GM03348 (cell line): Measurements from ENCODE around the gene ANKRD23.
A peak's percentile ranks its signal among the peaks of the same experiment; 100 is the strongest.

ENCODE experiments used
- DNase-seq: peaks from one replicate; pipeline ENCODE4 v3.0.0; 2012; ENCODE audit warnings: low spot score

ANKRD23 gene

DNA sequence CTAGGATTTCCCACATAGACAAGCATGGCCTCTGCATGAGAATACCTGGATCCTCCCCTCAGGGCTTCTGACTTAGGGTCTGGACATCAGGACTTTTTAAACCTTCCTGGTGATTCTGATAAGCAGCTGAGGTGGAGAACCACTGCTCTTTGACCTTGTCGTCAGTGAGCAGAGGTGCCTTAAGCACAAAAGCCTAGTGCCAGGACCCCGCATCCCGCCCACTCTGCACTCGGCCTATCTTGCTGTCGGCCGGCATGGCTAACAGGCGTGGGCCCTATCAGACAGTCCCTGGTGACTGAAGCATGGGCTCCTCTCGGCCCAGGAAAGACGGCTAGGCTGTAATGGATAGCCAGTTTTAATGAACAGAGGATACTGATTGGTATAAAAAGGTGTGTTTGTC, 6.2 kb downstream of the ANKRD23 start:
- no peak for DNase-seq

DNA sequence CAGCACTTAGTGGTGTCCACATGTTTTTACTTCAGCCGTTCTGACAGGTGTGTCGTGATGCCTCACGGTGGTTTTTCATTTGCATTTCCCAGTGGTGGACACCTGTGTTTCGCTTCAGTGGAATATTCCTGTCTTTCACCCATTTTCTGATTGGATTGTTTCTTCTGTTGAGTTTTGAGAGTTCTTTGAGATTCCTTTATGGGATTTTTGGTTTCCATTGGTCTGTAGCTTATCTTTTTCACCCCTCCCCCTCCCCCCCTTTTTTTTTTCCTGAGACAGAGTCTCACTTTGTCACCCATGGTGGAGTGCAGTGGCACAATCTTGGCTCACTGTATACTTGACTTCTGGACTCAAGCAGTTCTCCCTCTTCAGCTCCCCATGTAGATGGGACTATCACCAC, 8.0 kb downstream of the ANKRD23 start:
- DNase-seq: no peak

DNA sequence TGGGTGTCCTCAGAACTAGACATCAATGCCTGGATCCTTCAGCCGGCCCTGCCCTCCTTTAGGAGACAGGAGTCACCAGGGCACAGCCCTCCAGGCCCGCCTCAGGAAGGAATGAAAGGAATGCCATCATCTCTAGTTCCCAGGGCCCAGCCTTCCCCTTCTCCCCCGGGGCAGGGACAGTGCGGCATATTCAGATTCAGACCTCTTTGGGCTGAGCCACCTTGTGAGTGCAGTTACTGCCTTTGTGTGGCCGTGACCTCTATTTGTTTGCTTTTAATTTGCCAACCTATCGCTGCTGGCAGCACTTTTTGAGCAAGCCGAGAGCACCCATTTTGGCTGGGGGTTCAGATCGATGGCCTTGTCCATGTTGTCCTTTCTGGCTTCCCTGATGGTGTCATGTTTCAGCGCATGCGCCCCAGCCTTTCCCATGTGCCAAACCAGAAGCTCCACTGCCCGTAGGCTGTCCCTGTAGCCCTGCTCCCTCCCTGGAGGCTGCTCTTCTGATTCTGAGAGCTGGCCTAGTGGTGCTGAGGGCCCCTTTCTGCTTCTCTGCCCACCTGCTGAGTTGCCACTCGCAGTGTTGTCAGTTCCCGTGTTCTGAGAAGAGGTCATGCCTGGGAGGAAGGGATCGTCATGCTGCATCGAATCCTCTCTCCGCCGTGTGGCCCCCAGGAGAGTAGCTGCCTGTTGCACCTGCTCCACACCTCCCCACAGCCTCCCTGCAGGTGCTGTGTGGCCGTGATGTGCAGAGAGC, 10.9 kb downstream of the ANKRD23 start:
- DNase-seq: peak; percentile 56

DNA sequence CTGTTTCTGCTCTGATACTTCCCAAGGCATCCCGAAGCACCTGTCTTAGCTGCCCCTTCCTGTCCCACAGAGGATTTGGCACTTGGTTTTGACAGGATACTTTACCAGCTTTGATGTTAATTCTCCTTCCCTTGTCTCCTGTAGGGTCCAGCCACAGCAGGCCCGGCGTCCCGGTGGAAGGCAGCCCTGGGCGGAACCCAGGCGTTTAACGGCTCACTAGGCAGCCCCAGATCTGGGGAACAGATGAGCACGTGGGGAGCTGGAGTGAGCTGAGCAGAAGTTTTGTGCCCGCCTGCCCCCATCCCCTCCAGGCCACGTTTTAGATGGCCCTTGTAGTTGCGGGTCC, 11.4 kb downstream of the ANKRD23 start:
- DNase-seq: no peak

DNA sequence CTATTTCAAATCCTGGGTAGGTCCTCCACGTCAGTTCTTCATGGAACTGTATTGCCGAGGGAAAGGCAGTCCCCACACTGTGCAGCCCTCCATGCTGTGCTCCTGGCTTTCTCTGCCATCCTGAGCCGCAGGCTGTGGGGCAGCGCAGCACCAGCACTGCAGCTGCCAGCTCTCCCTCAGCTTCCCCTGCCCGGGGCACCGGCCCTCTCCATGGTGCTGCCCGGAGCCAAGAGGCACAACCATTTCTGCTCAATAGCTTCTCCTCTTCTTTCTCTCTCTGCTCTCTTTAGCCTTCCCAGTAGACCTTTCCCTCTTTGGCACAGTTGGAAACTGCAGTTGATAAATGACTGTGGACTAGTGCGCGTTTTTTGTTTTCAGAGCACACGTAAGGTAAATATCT, 12.1 kb downstream of the ANKRD23 start:
- DNase-seq: no peak

DNA sequence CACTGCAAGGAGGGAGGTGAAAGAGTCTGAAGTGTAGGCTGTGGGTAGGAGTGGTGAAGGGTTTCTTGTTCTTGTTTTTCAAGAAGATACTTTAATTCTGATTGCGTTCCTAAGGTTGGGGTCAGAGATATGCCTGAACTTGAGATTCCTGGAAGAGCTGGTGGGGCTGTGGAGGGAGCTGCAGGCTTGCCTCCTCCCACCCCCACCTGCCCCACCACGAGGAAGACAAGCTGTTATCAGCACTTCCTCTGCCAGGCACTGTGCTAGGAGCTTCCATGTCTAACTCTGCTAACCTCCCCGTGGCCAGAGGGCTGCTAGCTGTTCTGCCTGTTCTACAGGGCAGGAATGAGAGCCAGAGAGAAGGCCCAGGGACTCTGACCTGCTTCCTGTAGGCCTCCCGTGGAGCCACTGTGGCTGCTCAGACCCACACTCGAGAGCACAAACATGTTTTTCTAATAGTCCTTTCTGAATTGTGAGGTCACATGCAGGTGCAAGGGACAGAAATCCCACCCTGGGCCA, 13.7 kb downstream of the ANKRD23 start:
- no peak for DNase-seq

DNA sequence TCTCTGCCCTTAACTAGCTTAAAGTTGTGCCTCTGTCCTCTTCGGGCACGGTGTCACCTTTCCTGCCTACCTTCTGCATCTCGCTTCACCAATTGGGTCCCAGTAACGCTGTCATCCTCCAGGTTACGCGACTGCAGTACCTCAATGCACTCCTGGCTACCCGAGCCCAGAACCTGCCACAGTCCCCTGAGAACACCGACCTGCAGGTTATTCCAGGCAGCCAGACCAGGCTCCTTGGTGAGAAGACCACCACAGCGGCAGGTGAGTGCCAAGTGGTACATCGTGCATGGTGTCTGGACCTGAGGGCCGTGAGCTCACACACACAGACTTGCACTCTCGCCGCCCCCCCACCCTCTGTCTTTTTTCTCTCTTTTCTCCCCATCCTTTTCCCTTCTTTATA, 14.9 kb downstream of the ANKRD23 start:
- DNase-seq: no peak

DNA sequence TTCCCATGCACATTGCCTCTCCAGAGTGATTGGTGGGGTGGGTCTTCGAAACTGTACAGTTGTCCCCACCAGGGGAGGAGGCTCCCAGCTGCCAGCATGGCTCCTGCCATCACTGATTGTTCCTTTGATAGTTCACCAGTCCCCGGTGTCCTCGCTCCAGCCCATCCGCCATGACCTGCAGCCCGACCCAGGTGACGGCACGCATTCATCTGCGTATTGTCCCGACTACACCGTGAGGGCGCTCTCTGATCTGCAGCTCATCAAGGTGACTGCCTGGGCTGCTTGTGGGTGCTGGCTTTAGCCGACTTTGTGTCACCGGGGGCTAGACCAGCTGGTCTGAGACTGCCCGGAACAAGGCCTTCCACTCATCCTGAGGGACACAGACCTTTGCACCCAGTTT, 15.4 kb downstream of the ANKRD23 start:
- DNase-seq: no peak

DNA sequence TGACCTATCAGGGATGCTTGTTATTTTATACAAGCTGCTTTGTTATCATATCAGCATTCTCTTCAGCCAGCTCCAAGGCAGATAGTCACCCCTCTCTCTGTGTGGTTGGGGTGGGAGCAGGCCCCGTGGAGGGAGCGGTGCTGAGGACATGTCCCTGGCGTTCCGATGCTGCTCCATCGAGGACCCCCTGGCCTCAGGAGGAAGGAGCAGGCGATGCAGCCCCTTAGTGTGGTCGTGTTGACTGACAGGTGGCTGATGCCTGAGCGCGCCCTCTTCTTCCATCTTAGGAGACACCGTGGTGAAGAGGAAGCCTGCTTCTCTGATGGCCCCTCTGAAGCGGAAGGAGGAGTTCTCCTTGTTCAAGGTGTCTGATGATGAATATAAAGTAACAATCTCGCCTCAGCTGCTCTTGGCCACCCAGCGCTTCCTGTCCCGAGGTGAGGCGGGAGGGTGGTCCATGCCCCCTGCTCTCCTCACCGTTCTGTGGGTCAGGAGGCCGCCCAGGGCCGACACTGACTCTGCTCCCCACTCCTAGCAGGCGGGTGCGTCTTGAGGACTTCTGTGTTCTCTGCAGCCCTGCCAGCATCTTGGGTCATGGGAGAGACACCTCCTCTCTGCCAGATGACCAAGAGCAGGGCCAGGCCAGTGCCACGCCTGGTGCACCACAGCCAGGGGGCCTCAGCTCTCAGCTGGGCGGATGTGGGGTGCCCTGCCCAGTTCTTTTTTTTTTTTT, 17.1 kb downstream of the ANKRD23 start:
- no peak for DNase-seq

DNA sequence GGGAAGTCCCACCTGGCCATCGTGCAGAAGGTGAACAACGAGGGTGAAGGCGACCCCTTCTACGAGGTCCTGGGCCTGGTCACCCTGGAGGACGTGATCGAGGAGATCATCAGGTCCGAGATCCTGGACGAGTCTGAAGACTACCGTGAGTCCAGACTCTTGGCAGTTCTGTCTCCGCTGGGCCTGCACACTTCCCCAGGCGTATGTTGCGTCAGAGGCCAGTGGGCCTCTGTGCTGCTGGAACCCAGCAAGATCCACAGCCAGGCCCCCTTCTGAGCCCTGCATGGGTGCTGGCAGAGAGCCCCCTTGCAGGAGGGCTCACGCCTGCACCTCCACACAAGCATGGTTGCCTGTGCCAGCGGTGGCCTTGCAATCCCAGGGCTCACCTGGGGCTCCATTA, 18.8 kb downstream of the ANKRD23 start:
- no peak for DNase-seq

DNA sequence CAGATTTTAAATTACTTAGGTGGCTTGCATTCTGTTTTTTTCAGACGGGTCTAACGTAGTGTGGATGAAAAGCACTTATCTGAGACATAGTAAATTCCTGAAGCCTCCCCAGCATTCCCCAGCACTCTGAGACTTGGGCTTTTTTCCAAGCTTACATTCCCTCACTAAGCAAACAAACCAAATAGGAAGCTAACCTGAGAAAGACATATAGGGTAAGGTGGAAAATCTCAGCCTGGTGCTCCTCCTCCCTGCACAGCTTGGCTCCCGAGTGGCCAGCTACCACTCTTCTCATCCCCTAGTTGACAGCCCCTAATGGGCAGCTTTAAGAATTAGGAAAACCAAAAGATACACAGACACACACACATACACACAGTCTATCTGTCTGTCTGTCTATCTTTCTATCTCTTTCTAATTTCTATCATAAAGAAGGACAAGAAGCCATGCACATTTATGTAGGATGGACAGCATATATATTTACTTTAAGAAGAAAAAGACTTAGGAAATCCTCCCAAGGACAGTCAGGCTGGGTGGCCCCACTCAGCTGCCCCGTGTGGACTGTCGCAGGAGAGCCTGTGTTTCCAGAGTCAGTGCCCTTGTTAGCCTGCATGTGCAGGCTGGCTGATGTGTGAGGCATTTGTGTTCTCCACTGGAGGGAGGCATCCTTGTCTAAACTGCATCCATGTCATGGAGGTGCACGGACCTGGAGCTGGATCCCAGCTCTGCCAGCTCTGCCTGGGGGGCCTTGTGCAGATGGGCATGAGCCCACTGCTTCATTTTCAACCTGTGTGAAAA, 19.5 kb downstream of the ANKRD23 start:
- DNase-seq: no peak

DNA sequence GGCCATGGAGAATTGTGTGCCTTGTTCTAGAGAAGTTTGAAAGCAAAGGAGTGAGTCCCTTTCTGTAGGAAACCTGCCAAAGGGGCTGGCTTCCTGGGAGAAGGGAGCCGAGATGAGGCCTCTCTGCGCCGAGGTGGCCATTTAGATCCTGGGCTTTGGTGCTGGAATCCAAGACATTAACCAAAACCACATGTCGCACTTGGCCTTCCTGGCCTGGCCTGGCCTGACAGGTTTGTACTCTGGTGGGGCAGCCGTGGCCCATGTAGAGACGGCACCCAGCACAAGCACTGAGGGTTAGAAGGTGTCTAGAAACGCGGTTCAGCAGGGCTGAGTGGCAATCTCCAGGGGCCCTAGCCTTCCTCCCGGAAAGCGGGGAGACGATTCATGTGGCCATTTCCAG, 20.6 kb downstream of the ANKRD23 start:
- DNase-seq: no peak

DNA sequence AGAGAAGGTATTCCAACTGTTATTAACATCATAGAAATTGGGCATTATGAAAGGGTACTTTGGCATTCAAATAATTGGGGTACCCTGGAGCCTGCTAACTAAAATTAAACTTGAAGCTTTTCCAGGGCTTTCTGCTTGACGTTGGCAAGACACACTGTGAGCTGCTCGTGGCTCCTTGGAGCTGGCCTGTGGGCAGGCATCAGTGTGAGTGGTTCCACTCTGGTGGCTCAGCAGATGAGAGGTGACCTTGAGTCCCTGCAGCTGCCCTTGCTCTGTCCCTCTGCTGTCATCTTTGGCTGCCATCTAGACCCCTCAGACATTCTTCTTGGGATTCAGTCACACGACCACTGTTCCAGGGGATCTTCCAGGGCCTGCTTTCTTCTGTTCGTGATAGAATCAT, 21.0 kb downstream of the ANKRD23 start:
- DNase-seq: no peak

DNA sequence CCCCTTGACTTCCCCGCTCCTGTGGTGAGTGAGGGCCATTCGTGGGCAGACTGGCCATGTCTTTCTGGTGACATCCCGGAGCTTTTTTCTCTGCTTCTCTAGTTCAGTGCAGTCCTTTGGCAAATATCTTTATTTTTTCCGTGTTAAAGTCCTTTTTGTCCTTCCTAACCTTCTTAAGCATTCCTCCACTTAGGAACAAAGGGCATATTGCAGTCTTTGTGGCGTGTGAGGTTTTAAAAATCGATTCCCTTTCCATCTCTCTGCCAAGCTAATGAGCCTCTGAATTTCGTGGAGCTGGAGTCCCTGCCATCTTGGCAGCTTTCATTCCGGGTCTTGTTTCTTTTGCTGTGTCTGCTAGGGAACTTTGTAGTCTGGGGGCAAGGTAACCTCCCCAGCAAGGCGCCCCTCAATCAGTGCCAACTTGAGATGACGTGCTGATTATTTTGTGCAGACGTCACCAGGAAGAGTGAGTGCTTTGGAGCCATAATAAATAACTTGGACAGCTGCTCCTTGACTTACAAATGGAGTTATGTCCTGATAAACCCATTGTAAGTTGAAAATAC, 22.6 kb downstream of the ANKRD23 start:
- DNase-seq: no peak

DNA sequence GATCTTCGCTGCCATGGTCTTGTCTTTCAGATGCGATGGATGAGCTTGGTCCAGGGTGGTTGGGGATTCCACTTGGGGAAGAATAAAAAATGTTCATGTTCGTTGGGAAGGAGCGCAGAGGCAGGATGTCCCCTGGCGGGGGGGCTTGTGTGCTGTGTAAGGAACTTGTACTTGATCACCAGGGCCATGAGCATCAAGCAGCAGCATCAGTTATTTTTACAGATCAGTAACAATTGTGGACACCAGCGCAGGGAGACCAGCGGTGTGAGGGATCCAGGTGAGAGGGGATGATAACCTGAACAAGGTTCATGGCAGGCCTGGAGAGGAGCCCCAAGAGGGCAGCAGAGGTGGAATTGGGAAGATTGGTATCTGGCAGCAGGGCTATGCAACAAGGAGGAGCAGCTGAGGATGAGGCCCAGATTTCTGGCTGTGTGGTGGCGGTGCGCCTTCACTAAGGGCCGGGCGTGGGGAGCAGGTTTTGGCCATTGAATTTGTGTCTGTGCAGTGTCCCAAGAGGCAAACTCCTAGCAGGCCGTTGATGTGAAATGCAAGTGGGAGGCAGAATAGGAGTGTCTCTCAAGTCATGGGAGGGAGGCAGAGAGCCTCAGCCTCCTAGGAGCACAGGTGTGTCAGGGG, 23.8 kb downstream of the ANKRD23 start:
- no peak for DNase-seq

DNA sequence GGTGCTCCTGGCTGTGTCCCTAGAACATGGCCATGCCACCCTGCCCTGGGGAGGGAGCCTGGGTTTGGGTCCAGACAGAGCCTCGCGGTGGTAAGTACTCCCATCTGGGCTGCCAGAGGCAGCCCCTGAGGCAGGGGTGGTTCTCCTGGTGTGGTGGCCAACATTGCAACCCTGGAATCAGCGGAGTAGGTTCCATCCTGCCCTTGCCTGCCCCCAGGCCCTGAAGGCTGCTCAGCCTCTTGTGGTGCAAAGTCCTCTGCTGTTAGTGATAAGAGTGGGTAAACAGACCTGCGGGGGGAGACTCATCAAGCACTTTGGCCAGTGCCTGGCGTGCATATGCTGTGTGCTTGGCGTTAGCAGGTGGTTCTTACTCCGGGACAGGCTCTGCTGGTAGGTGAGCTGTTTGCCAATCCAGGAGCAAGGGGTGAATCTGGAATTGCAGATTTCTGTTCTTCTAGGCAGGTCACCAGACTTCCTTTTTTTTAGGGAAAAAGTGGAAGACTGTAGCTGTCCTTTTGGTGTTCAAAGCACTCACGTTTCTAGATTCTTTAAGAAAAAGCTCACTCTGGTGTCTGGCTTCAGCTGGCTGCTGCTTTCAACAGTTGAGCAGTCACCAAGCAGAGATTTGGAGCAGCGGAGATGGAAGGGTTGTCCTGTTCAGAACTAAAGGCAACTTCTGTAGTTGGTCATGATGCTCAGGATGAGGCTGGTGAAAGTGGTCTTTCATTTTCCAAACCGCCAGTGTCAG, 24.5 kb downstream of the ANKRD23 start:
- DNase-seq: no peak

DNA sequence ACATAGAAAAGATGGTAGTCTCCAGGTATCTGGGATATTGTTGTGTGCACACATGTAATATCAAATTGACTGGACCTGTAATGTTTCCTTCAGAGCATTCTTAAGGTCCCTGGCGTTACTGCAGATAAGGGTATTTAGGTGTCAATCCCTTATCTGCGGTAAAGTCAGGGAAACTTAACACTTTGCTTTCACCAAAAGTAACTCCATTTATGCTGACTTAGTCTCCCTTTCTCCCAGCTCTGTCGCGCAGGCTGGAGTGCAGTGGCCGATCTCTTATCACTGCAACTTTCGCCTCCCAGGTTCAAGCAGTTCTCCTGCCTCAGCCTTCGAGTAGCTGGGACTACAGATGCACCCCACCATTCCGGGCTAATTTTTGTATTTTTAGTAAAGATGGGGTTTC, 25.9 kb downstream of the ANKRD23 start:
- DNase-seq: no peak

DNA sequence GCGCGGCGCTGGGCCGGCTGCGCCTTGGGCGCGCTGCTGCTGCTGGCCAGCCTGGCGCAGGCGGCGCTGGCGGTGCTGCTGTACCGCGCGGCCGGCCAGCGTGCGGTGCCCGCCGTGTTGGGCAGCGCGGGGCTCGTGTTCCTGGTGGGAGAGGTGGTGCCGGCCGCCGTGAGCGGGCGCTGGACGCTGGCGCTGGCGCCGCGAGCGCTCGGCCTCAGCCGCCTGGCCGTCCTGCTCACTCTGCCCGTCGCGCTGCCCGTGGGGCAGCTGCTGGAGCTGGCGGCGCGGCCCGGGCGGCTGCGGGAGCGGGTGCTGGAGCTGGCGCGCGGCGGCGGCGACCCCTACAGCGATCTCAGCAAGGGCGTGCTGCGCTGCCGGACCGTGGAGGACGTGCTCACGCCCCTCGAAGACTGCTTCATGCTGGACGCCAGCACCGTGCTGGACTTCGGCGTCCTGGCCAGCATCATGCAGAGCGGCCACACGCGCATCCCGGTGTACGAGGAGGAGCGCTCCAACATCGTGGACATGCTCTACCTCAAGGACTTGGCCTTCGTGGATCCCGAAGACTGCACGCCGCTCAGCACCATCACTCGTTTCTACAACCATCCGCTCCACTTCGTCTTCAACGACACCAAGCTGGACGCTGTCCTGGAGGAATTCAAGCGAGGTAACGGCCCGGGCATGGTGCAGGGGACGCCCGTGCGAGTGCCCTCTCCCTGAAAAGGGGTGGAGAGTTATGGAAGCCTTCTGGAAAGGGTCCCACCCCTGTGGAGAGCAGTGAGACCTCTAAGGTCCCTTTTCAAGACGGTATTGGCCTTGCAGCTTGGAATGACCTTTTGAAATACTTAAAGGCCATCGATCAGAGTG, 26.8 kb downstream of the ANKRD23 start:
- DNase-seq: no peak

DNA sequence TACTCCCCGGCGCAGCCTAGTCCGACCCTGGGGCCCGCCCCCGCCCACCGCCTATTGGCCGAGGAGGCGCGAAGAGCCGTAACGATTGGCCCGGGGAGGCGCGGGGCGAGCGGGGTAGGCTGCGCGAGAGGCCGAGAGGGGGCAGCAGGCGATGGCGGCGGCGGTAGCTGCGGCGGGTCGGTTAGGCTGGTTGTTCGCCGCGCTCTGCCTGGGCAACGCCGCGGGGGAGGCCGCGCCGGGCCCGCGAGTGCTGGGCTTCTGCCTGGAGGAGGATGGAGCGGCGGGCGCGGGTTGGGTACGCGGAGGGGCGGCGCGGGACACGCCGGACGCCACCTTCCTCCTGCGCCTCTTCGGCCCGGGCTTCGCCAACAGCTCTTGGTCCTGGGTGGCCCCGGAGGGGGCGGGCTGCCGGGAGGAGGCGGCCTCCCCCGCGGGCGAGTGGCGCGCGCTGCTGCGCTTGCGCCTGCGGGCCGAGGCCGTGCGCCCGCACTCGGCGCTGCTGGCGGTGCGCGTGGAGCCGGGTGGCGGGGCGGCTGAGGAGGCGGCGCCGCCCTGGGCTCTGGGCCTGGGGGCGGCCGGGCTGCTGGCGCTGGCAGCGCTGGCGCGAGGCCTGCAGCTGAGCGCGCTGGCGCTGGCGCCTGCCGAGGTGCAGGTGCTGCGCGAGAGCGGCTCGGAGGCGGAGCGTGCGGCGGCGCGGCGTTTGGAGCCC, 27.5 kb downstream of the ANKRD23 start, which contains the start of gene CNNM3:
Gene CNNM3 (plus strand): TSS at position 142 of the 709 bp plus-strand sequence. CDS start 10 bp downstream, at position 152.
- DNase-seq: peak; percentile 100
